ENCODE results near the gene SRSF1. TPM values are rescaled to one million over a fixed set of nuclear protein-coding genes. Genes with fewer than 3 reads are reported as not detected.

Gene SRSF1
- total RNA-seq, 1 experiment from 2014 or later, result 381 TPM

DNA sequence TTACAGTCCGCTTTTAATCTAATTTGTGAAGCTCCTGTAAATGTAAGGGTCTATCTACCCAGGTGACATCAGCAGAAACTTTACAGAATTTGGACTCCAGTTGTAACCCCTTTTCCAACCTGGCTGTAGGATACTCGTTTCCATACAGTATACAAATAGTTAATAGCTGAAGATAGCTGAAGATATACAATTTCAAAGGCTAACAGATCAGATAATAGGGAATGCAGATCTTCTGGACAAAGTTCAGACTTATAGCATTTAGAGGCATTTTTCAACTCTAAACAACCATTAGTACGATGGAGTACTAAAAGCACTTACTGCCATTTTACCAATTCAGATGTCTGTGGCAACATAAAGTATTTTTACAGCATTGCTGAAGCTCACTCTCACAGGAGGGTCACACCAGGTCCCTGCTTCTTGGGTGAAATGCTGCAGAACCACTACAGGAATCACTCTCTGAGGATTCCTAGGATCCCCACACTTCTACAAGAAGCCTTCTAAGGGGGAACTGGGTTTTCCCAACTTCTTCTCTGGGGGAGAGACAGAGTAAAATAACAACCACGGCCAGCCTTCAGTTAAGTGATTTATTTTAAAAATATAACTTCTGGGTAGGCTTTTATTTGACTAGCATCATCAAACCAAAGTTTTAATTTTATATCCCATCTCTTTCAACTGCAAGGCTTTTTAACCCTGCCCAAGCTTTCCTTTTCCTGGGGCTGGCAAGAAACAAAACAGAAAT, 21.9 kb downstream of the SRSF1 start:
- no TSS peak for BruUV-seq (replicated peaks)
- Mint-ChIP-seq H3K4me3 (ENCODE audit: unreplicated experiment) (peak overlapping the region; percentile 99), H3K36me3 (ENCODE audit: insufficient read depth, unreplicated experiment) (peaks cover 57% of the 10 kb centered on the region), H3K9me3 (ENCODE audit: unreplicated experiment) (no peaks in the 10 kb centered on the region), H3K4me1 (ENCODE audit: insufficient read depth, unreplicated experiment) (peaks cover 46% of the 10 kb centered on the region), H3K27me3 (ENCODE audit: insufficient read depth, unreplicated experiment) (no peaks in the 10 kb centered on the region), H3K27ac (ENCODE audit: low read depth, unreplicated experiment) (peak overlapping the region; percentile 87)
- intact Hi-C loops (cut with micrococcal nuclease), result loop anchor here (1.0 to 2.0 kb wide), 2 partner anchors 30 to 48 kb away; partner anchors contain the start of gene CUEDC1
- ChIA-PET POLR2A (interaction anchor here (0.6 to 3.8 kb wide), 24 partner anchors 8 to 136 kb away, joined by 3 to 55 read pairs (median 15); partner anchors contain the start of genes CUEDC1, MRPS23 and SRSF1), CTCF (interaction anchor here (0.7 to 3.4 kb wide), 15 partner anchors 9 to 136 kb away, joined by 3 to 31 read pairs (median 4); partner anchors contain the start of gene CUEDC1)
- TF ChIP-seq, protein P1, sequence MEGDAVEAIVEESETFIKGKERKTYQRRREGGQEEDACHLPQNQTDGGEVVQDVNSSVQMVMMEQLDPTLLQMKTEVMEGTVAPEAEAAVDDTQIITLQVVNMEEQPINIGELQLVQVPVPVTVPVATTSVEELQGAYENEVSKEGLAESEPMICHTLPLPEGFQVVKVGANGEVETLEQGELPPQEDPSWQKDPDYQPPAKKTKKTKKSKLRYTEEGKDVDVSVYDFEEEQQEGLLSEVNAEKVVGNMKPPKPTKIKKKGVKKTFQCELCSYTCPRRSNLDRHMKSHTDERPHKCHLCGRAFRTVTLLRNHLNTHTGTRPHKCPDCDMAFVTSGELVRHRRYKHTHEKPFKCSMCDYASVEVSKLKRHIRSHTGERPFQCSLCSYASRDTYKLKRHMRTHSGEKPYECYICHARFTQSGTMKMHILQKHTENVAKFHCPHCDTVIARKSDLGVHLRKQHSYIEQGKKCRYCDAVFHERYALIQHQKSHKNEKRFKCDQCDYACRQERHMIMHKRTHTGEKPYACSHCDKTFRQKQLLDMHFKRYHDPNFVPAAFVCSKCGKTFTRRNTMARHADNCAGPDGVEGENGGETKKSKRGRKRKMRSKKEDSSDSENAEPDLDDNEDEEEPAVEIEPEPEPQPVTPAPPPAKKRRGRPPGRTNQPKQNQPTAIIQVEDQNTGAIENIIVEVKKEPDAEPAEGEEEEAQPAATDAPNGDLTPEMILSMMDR (IDR thresholded peaks at IDR 0.05; ENCODE audit: unreplicated experiment), result no peak
- DNase-seq (ENCODE audit: unreplicated experiment), result no peak

DNA sequence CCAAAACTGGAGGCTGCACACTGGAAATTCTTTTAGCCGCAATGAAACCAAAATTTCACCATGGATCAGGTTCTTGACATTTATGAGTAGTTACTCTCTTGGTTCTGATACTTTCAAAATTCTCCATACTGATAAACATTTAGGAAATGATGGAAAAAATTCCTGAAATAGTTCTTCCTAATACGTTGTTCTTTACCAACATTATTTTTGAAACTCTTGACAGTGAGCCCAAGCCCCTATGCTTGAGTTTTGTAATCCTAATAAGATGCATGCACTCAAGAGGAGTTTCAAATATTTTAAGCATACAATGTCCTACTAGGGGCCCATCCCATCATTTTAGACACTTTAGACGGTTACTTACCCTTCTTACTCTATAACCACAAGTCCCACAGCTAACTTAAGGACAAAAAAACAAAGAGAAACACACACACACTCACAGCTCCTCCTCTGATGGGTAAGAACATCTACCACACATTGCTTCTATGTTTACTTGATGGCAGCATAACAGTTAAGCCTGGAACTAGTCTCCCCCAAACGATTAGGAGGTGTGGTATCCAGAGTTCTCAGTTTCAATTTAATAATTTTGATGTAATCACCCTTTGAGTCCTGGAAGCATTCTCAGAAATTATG, 22.7 kb downstream of the SRSF1 start:
- BruUV-seq (replicated peaks), result no TSS peak
- Mint-ChIP-seq H3K27ac (ENCODE audit: low read depth, unreplicated experiment) (peak overlapping the region; percentile 87), H3K27me3 (ENCODE audit: insufficient read depth, unreplicated experiment) (no peaks in the 10 kb centered on the region), H3K4me1 (ENCODE audit: insufficient read depth, unreplicated experiment) (peaks cover 41% of the 10 kb centered on the region), H3K36me3 (ENCODE audit: insufficient read depth, unreplicated experiment) (peaks cover 62% of the 10 kb centered on the region), H3K4me3 (ENCODE audit: unreplicated experiment) (peak overlapping the region; percentile 99), H3K9me3 (ENCODE audit: unreplicated experiment) (no peaks in the 10 kb centered on the region)
- TF ChIP-seq, protein P1 (IDR thresholded peaks at IDR 0.05; ENCODE audit: unreplicated experiment), result no peak
- ChIA-PET CTCF (interaction anchor here (0.9 to 3.4 kb wide), 8 partner anchors 9 to 136 kb away, joined by 3 to 31 read pairs (median 5); no protein-coding TSS in a partner anchor), POLR2A (interaction anchor here (0.6 to 3.8 kb wide), 16 partner anchors 8 to 130 kb away, joined by 3 to 55 read pairs (median 30); partner anchors contain the start of genes CUEDC1 and SRSF1)
- DNase-seq (ENCODE audit: unreplicated experiment), result no peak
- intact Hi-C loops (cut with micrococcal nuclease), result loop anchor here (1.0 to 2.0 kb wide), 2 partner anchors 30 to 47 kb away; partner anchors contain the start of gene CUEDC1

DNA sequence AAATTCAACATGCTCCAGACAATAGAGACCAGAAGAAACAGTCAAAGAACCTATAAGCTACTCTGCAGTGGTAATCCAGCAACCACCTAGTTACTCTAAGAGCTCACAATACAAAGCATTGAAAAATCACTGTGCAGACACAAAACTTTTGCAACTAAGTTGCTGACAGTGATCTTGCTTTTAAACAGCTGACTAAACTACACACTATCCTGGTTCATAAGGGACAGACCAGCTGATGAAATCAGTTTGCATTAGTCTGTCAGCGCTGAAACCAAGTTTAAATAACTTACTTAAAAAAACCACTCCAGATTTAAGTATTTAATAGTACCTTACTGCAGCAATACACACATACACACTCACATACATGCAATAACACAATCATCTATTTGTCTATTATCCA, 23.6 kb downstream of the SRSF1 start:
- H3K27ac Mint-ChIP-seq (ENCODE audit: low read depth, unreplicated experiment), result no peak overlapping the region

More for the DNA sequence above, 23.6 kb downstream of the SRSF1 start:
- no peak for DNase-seq (ENCODE audit: unreplicated experiment)
- intact Hi-C loops (cut with micrococcal nuclease), result no loop called here
- H3K27me3 Mint-ChIP-seq (ENCODE audit: insufficient read depth, unreplicated experiment), result no peaks in the 10 kb centered on the region
- no TSS peak for BruUV-seq (replicated peaks)
- no peak overlapping the region for H3K4me3 Mint-ChIP-seq (ENCODE audit: unreplicated experiment)
- POLR2A ChIA-PET, result interaction anchor here (0.8 to 3.8 kb wide), 3 partner anchors 19 to 143 kb away, joined by 3 to 26 read pairs (median 4); no protein-coding TSS in a partner anchor
- CTCF ChIA-PET, result interaction anchor here (0.6 to 1.5 kb wide), 8 partner anchors 16 to 150 kb away, joined by 3 to 7 read pairs (median 3); no protein-coding TSS in a partner anchor
- H3K9me3 Mint-ChIP-seq (ENCODE audit: unreplicated experiment), result no peaks in the 10 kb centered on the region
- H3K36me3 Mint-ChIP-seq (ENCODE audit: insufficient read depth, unreplicated experiment), result peaks cover 62% of the 10 kb centered on the region
- TF ChIP-seq, protein P1 (IDR thresholded peaks at IDR 0.05; ENCODE audit: unreplicated experiment), result no peak
- peaks cover 33% of the 10 kb centered on the region for H3K4me1 Mint-ChIP-seq (ENCODE audit: insufficient read depth, unreplicated experiment)
